Endodermal cell (in vitro differentiated cells): ENCODE results near the gene PSORS1C2. TPM values are rescaled to one million over a fixed set of nuclear protein-coding genes. Genes with fewer than 3 reads are reported as not detected.
"Not testable (repeated sequence)": the region's sequence is repeated elsewhere in the genome, so short reads cannot be mapped to it uniquely, and the experiment has no call there.

Source experiments
- DNase-seq: peaks from one replicate; pipeline ENCODE4 v3.0.0-alpha.2; 2017
- H3K27ac ChIP-seq: 2 replicates; pipeline ENCODE4 v1.5.1; 2013; ENCODE audit warnings: mild to moderate bottlenecking, low read depth, low read length, moderate library complexity
- H3K27me3 ChIP-seq: 2 replicates; pipeline ENCODE4 v1.6.1; 2013; ENCODE audit warnings: mild to moderate bottlenecking, low read length, moderate library complexity; ENCODE audit not compliant: insufficient read depth, control insufficient read depth, poor library complexity, severe bottlenecking
- H3K36me3 ChIP-seq: 2 replicates; pipeline ENCODE4 v1.7.0; 2013; ENCODE audit warnings: mild to moderate bottlenecking, low read length, moderate library complexity; ENCODE audit not compliant: control insufficient read depth, insufficient read depth
- H3K4me1 ChIP-seq: one replicate; pipeline ENCODE4 v1.7.0; 2013; ENCODE audit warnings: low read length; ENCODE audit not compliant: control insufficient read depth, insufficient read depth
- H3K4me3 ChIP-seq: 2 replicates; pipeline ENCODE4 v1.5.1; 2013; ENCODE audit warnings: mild to moderate bottlenecking, low read length, moderate library complexity
- H3K9ac ChIP-seq: 2 replicates; pipeline ENCODE4 v1.6.1; 2013; ENCODE audit warnings: mild to moderate bottlenecking, low read length, moderate library complexity; ENCODE audit not compliant: poor library complexity, severe bottlenecking; ENCODE audit errors: extremely low read depth
- H3K9me3 ChIP-seq: 2 replicates; pipeline ENCODE4 v1.6.1; 2013; ENCODE audit warnings: mild to moderate bottlenecking, low read length, moderate library complexity; ENCODE audit not compliant: control insufficient read depth
- H3K27ac Mint-ChIP-seq: 2 replicates; pipeline ENCODE4 v1.8.0; 2020; ENCODE audit warnings: mixed read lengths
- H3K27me3 Mint-ChIP-seq: 2 replicates; pipeline ENCODE4 v1.8.0; 2021; ENCODE audit warnings: mild to moderate bottlenecking, mixed read lengths; ENCODE audit not compliant: insufficient read depth
- H3K36me3 Mint-ChIP-seq: 2 replicates; pipeline ENCODE4 v1.8.0; 2020; ENCODE audit warnings: low read depth, mixed read lengths
- H3K4me1 Mint-ChIP-seq: 2 replicates; pipeline ENCODE4 v1.8.0; 2020; ENCODE audit warnings: mixed read lengths
- H3K4me3 Mint-ChIP-seq: 2 replicates; pipeline ENCODE4 v1.8.0; 2020; ENCODE audit warnings: mild to moderate bottlenecking, moderate library complexity, mixed read lengths
- H3K9me3 Mint-ChIP-seq: 2 replicates; pipeline ENCODE4 v1.8.0; 2020; ENCODE audit warnings: mild to moderate bottlenecking, mixed read lengths
- WGBS, 2 experiments: methylation state at CpG; one replicate each; pipeline versions ENCODE4 v1.1.5 to v1.1.7; 2013; ENCODE audit warnings: missing lambda C conversion rate in 2 of 2, mixed read lengths in 1 of 2; ENCODE audit not compliant: insufficient coverage in 1 of 2, insufficient read length in 1 of 2; 5-methylcytosine and 5-hydroxymethylcytosine counted together
- total RNA-seq, 2 donors: library from RNA; stranded (reverse); fragmentation: NEBNext Ultra II Directional in 1 of 2; extraction: Animal tissue kit (Norgen Biotek cat#: 25700) in 1 of 2; gene quantifications; 2 replicates in 1 of 2; 3 replicates in 1 of 2; pipeline ENCODE4 v1.2.1, GENCODE V29; 2021
- TF ChIP-seq, protein P1 (sequence below): fragments of 200-600 bp; sonication (generic); conservative IDR thresholded peaks from 2 replicates; pipeline ENCODE4 v1.5.0; 2021; ENCODE audit warnings: antibody characterized with exemption, mild to moderate bottlenecking

The PSORS1C2 gene
- total RNA-seq, 2 donors from 2014 or later = not detected

DNA sequence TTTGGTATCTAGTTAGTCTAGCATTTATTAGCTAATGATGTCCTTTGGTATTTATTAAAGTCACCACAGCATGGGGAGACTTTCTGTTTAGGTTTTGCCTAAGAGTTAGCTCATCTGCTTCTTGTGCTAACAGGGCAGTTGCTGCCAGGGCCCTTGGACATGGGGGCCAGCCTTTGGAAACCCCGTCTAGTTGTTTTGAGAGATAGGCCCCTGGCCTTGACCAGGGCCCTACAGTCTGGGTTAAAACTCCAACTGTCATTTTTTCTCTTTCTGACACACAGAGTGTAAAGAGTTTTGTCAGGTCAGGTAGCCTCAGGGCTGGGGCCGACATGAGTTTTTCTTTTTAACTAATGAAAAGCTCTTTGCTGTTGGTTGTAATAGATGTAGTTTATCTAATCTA lies 44.4 kb upstream of the PSORS1C2 start:
- H3K4me3 Mint-ChIP-seq, H3K9me3 Mint-ChIP-seq, H3K27ac ChIP-seq, H3K36me3 Mint-ChIP-seq, DNase-seq, H3K27me3 ChIP-seq, H3K9me3 ChIP-seq, H3K4me3 ChIP-seq, H3K27ac Mint-ChIP-seq, H3K9ac ChIP-seq, H3K36me3 ChIP-seq, H3K4me1 ChIP-seq, H3K27me3 Mint-ChIP-seq: not testable (repeated sequence)
- WGBS, 2 experiments = 92 to 100% methylated on average over 1 of the region's 2 CpGs
- peaks cover 18% of the 10 kb centered on the region for H3K4me1 Mint-ChIP-seq

DNA sequence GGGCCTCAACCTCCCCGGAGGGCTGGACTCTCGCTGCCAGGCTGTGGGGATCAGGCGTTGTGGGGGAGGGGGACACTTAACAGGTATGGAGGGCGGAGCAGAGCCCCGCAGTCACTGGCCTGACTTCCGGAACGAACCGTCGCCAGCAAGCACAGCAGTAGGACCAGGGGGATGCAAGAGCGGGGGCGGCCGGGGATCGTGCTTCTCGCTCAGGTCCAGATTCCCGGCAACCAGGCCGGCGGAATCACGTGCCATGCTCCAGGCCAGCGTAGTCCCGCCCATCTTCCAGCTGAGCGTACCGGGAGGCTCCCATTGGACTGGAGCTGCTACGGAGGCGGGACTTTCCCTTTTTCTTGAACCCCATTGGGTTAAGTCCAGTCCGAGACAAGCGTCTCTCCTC lies 41.6 kb upstream of the PSORS1C2 start:
- TF ChIP-seq, protein P1, sequence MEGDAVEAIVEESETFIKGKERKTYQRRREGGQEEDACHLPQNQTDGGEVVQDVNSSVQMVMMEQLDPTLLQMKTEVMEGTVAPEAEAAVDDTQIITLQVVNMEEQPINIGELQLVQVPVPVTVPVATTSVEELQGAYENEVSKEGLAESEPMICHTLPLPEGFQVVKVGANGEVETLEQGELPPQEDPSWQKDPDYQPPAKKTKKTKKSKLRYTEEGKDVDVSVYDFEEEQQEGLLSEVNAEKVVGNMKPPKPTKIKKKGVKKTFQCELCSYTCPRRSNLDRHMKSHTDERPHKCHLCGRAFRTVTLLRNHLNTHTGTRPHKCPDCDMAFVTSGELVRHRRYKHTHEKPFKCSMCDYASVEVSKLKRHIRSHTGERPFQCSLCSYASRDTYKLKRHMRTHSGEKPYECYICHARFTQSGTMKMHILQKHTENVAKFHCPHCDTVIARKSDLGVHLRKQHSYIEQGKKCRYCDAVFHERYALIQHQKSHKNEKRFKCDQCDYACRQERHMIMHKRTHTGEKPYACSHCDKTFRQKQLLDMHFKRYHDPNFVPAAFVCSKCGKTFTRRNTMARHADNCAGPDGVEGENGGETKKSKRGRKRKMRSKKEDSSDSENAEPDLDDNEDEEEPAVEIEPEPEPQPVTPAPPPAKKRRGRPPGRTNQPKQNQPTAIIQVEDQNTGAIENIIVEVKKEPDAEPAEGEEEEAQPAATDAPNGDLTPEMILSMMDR = no peak
- H3K27ac Mint-ChIP-seq = no peak overlapping the region
- Histone ChIP-seq H3K36me3 (no peaks in the 10 kb centered on the region), H3K9me3 (no peaks in the 10 kb centered on the region), H3K27me3 (no peaks in the 10 kb centered on the region), H3K4me3 (no peak overlapping the region), H3K27ac (no peak overlapping the region), H3K4me1 (no peaks in the 10 kb centered on the region), H3K9ac (no peak overlapping the region)
- H3K36me3 Mint-ChIP-seq = no peaks in the 10 kb centered on the region
- peak; percentile 75 for DNase-seq
- peaks cover 17% of the 10 kb centered on the region for H3K4me1 Mint-ChIP-seq
- H3K27me3 Mint-ChIP-seq = no peaks in the 10 kb centered on the region
- no peak overlapping the region for H3K4me3 Mint-ChIP-seq
- H3K9me3 Mint-ChIP-seq = no peaks in the 10 kb centered on the region
- WGBS, 2 experiments = 92 to 95% methylated on average over 20 to 26 of the region's 26 CpGs

DNA sequence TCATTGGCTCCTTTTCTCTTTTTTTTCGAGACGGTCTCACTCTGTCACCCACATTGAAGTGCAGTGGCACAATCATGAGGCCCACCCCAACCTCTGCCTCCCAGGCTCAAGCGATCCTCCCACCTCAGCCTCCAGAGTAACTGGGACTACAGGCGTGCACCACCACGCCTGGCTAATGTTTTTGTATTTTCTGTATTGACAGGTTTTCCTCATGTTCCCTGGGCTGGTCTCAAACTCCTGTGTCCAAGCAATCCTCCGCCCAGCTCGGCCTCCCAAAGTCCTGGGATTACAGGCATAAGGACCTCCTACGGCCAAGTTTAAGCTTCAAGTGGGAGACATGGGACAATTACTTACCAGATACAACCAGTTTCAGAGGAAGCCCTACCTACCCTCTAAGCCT lies 41.0 kb upstream of the PSORS1C2 start:
- Histone ChIP-seq H3K9ac (no peak overlapping the region), H3K4me3 (no peak overlapping the region), H3K27me3 (no peaks in the 10 kb centered on the region), H3K27ac (no peak overlapping the region), H3K36me3 (no peaks in the 10 kb centered on the region), H3K9me3 (no peaks in the 10 kb centered on the region), H3K4me1 (no peaks in the 10 kb centered on the region)
- H3K27me3 Mint-ChIP-seq = no peaks in the 10 kb centered on the region
- DNase-seq = no peak
- H3K36me3 Mint-ChIP-seq = no peaks in the 10 kb centered on the region
- WGBS, 2 experiments = 90 to 94% methylated on average over 6 to 8 of the region's 8 CpGs
- H3K4me3 Mint-ChIP-seq = no peak overlapping the region
- TF ChIP-seq, protein P1 = no peak
- no peaks in the 10 kb centered on the region for H3K9me3 Mint-ChIP-seq
- no peak overlapping the region for H3K27ac Mint-ChIP-seq
- H3K4me1 Mint-ChIP-seq = peaks cover 17% of the 10 kb centered on the region

DNA sequence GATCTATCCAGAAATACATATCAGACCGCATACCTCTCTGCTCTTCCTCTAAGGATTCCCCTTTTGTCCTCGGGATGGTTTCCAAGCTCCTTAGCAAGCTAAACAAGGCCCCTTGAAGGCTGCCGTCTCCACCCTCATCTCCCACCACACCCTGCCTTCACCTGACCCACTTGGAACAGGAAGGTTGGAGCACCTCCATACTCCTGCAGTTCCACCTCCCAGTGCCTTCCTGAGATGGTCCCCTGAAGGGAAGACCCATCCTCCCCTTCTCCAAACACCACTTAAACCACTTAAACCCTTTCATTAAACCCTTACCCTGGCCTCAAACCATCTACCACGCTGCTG lies 40.1 kb upstream of the PSORS1C2 start:
- Histone ChIP-seq H3K27me3 (no peaks in the 10 kb centered on the region), H3K27ac (no peak overlapping the region), H3K9me3 (no peaks in the 10 kb centered on the region), H3K4me1 (no peaks in the 10 kb centered on the region), H3K4me3 (no peak overlapping the region), H3K36me3 (no peaks in the 10 kb centered on the region), H3K9ac (no peak overlapping the region)
- TF ChIP-seq, protein P1 = no peak
- H3K27ac Mint-ChIP-seq = no peak overlapping the region
- no peaks in the 10 kb centered on the region for H3K27me3 Mint-ChIP-seq
- WGBS, 2 experiments = 91 to 93% methylated on average over 4 of the region's 4 CpGs
- no peaks in the 10 kb centered on the region for H3K36me3 Mint-ChIP-seq
- H3K4me3 Mint-ChIP-seq = no peak overlapping the region
- DNase-seq = no peak
- peaks cover 17% of the 10 kb centered on the region for H3K4me1 Mint-ChIP-seq
- no peaks in the 10 kb centered on the region for H3K9me3 Mint-ChIP-seq
